ENCODE data around the gene NARF. TPM values are rescaled to one million over a fixed set of nuclear protein-coding genes. Genes with fewer than 3 reads are reported as not detected.

Gene NARF
- total and polyA plus RNA-seq, 2 experiments from 2014 or later = 66.1 to 67.1 TPM

DNA sequence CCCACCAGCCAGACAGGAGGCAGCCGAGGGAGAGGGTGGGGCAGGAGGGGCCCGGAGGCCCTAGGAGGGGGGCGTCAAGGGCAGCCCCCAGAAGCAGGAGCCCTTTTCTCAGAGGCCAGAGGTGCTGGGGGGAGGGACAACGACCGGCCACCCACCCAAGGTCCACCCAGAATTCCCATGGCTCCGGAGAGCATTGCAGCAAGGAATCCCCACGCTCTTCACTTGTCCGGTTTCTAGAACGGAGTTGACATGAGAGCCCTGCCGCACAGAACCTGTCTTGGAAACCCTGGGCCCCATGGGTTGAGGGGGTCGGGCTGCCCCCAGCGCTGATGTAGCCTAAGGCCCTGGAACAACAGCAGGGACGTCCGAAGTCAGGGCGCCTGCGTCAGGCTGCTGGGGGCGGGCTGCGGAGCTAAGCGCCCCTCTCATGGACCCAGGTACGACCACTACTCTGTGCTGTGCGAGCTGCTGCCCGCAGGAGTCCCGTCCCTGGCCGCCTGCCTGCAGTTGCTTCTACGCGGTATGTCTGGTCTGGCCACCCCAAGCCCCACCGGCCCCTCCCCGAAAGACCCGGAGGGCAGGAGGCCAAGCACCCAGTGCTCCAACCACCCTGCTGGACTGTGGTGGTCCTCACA, 19.2 kb upstream of the NARF start:
- Histone ChIP-seq H2AFZ (no peak overlapping the region), H3K79me2 (replicated peaks; ENCODE audit: insufficient read depth) (no peaks in the 10 kb centered on the region), H3F3A (replicated peaks; ENCODE audit: low read depth) (0 out of 2 replicates have a peak, but pooled peaks cover 3% of the 10 kb centered on the region), H3K4me2 (no peak overlapping the region), H3K27ac (ENCODE audit: low read depth) (no peak overlapping the region), H3K4me3 (no peak overlapping the region), H3K27me3 (ENCODE audit: insufficient read depth) (no peaks in the 10 kb centered on the region), H3K9me2 (ENCODE audit: insufficient read depth) (no peaks in the 10 kb centered on the region), H3K36me3 (ENCODE audit: insufficient read depth) (no peaks in the 10 kb centered on the region), H3K4me1 (ENCODE audit: insufficient read depth) (peaks cover 5% of the 10 kb centered on the region), H4K20me1 (replicated peaks; ENCODE audit: insufficient read depth) (no peaks in the 10 kb centered on the region; the same call in 1 of the 2 replicates)
- Mint-ChIP-seq H3K36me3 (ENCODE audit: low read depth) (peaks cover 14% of the 10 kb centered on the region), H3K27ac (no peak overlapping the region), H3K4me3 (no peak overlapping the region), H3K27me3 (ENCODE audit: insufficient read depth, low read depth, poor library complexity) (peaks cover 21% of the 10 kb centered on the region), H3K4me1 (peaks cover 18% of the 10 kb centered on the region), H3K9me3 (no peaks in the 10 kb centered on the region)
- DNase-seq (ENCODE audit: low spot score) (no peak), ATAC-seq (peak; percentile 2; the same call in 1 of the 3 replicates)
- TF ChIP-seq JUNB (IDR thresholded peaks at IDR 0.05; ENCODE audit: unreplicated experiment) (no peak), POLR2AphosphoS5 (IDR thresholded peaks at IDR 0.05; ENCODE audit: low read depth) (no peak), CREB1 (CRISPR knock-in tag; IDR thresholded peaks at IDR 0.05; ENCODE audit: low read depth) (no peak)
- TF ChIP-seq, protein P1, sequence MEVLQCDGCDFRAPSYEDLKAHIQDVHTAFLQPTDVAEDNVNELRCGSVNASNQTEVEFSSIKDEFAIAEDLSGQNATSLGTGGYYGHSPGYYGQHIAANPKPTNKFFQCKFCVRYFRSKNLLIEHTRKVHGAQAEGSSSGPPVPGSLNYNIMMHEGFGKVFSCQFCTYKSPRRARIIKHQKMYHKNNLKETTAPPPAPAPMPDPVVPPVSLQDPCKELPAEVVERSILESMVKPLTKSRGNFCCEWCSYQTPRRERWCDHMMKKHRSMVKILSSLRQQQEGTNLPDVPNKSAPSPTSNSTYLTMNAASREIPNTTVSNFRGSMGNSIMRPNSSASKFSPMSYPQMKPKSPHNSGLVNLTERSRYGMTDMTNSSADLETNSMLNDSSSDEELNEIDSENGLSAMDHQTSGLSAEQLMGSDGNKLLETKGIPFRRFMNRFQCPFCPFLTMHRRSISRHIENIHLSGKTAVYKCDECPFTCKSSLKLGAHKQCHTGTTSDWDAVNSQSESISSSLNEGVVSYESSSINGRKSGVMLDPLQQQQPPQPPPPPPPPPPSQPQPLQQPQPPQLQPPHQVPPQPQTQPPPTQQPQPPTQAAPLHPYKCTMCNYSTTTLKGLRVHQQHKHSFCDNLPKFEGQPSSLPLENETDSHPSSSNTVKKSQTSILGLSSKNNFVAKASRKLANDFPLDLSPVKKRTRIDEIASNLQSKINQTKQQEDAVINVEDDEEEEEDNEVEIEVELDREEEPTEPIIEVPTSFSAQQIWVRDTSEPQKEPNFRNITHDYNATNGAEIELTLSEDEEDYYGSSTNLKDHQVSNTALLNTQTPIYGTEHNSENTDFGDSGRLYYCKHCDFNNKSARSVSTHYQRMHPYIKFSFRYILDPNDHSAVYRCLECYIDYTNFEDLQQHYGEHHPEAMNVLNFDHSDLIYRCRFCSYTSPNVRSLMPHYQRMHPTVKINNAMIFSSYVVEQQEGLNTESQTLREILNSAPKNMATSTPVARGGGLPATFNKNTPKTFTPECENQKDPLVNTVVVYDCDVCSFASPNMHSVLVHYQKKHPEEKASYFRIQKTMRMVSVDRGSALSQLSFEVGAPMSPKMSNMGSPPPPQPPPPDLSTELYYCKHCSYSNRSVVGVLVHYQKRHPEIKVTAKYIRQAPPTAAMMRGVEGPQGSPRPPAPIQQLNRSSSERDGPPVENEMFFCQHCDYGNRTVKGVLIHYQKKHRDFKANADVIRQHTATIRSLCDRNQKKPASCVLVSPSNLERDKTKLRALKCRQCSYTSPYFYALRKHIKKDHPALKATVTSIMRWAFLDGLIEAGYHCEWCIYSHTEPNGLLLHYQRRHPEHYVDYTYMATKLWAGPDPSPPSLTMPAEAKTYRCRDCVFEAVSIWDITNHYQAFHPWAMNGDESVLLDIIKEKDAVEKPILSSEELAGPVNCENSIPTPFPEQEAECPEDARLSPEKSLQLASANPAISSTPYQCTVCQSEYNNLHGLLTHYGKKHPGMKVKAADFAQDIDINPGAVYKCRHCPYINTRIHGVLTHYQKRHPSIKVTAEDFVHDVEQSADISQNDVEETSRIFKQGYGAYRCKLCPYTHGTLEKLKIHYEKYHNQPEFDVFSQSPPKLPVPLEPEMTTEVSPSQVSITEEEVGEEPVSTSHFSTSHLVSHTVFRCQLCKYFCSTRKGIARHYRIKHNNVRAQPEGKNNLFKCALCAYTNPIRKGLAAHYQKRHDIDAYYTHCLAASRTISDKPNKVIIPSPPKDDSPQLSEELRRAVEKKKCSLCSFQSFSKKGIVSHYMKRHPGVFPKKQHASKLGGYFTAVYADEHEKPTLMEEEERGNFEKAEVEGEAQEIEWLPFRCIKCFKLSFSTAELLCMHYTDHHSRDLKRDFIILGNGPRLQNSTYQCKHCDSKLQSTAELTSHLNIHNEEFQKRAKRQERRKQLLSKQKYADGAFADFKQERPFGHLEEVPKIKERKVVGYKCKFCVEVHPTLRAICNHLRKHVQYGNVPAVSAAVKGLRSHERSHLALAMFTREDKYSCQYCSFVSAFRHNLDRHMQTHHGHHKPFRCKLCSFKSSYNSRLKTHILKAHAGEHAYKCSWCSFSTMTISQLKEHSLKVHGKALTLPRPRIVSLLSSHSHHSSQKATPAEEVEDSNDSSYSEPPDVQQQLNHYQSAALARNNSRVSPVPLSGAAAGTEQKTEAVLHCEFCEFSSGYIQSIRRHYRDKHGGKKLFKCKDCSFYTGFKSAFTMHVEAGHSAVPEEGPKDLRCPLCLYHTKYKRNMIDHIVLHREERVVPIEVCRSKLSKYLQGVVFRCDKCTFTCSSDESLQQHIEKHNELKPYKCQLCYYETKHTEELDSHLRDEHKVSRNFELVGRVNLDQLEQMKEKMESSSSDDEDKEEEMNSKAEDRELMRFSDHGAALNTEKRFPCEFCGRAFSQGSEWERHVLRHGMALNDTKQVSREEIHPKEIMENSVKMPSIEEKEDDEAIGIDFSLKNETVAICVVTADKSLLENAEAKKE (CRISPR knock-in tag; IDR thresholded peaks at IDR 0.05) = no peak

GRCh38 chr17:82439829-82440365, 18.6 kb upstream of the NARF start:
- 0 out of 2 replicates have a peak, but pooled peaks cover 3% of the 10 kb centered on the region for H3F3A ChIP-seq (replicated peaks; ENCODE audit: low read depth)
- H3K27me3 ChIP-seq (ENCODE audit: insufficient read depth) = no peaks in the 10 kb centered on the region
- no peaks in the 10 kb centered on the region for H3K36me3 ChIP-seq (ENCODE audit: insufficient read depth)
- H3K4me3 ChIP-seq = no peak overlapping the region
- H3K27ac Mint-ChIP-seq = no peak overlapping the region
- H3K27me3 Mint-ChIP-seq (ENCODE audit: insufficient read depth, low read depth, poor library complexity) = peaks cover 19% of the 10 kb centered on the region
- DNase-seq (ENCODE audit: low spot score) (no peak), ATAC-seq (peak; percentile 7)
- H3K4me3 Mint-ChIP-seq = no peak overlapping the region; the same call in 2 of the 3 replicates
- no peak overlapping the region for H3K4me2 ChIP-seq
- peaks cover 18% of the 10 kb centered on the region for H3K4me1 Mint-ChIP-seq
- H3K9me3 Mint-ChIP-seq = no peaks in the 10 kb centered on the region
- no peak overlapping the region for H3K27ac ChIP-seq (ENCODE audit: low read depth)
- no peaks in the 10 kb centered on the region for H3K79me2 ChIP-seq (replicated peaks; ENCODE audit: insufficient read depth)
- H3K9me2 ChIP-seq (ENCODE audit: insufficient read depth) = no peaks in the 10 kb centered on the region
- H4K20me1 ChIP-seq (replicated peaks; ENCODE audit: insufficient read depth) = no peaks in the 10 kb centered on the region; the same call in 1 of the 2 replicates
- peaks cover 5% of the 10 kb centered on the region for H3K4me1 ChIP-seq (ENCODE audit: insufficient read depth)
- peaks cover 15% of the 10 kb centered on the region for H3K36me3 Mint-ChIP-seq (ENCODE audit: low read depth)
- H2AFZ ChIP-seq = no peak overlapping the region
- no peak for TF ChIP-seq ZNF114 (CRISPR knock-in tag; IDR thresholded peaks at IDR 0.05)
- no peak for TF ChIP-seq JUNB (IDR thresholded peaks at IDR 0.05; ENCODE audit: unreplicated experiment)
- TF ChIP-seq CTCF (conservative IDR thresholded peaks at IDR 0.05; ENCODE audit: low read depth in 2 of 2) = no peak
- TF ChIP-seq, protein P2, sequence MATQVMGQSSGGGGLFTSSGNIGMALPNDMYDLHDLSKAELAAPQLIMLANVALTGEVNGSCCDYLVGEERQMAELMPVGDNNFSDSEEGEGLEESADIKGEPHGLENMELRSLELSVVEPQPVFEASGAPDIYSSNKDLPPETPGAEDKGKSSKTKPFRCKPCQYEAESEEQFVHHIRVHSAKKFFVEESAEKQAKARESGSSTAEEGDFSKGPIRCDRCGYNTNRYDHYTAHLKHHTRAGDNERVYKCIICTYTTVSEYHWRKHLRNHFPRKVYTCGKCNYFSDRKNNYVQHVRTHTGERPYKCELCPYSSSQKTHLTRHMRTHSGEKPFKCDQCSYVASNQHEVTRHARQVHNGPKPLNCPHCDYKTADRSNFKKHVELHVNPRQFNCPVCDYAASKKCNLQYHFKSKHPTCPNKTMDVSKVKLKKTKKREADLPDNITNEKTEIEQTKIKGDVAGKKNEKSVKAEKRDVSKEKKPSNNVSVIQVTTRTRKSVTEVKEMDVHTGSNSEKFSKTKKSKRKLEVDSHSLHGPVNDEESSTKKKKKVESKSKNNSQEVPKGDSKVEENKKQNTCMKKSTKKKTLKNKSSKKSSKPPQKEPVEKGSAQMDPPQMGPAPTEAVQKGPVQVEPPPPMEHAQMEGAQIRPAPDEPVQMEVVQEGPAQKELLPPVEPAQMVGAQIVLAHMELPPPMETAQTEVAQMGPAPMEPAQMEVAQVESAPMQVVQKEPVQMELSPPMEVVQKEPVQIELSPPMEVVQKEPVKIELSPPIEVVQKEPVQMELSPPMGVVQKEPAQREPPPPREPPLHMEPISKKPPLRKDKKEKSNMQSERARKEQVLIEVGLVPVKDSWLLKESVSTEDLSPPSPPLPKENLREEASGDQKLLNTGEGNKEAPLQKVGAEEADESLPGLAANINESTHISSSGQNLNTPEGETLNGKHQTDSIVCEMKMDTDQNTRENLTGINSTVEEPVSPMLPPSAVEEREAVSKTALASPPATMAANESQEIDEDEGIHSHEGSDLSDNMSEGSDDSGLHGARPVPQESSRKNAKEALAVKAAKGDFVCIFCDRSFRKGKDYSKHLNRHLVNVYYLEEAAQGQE (IDR thresholded peaks at IDR 0.05; ENCODE audit: unreplicated experiment) = no peak
